Cerebellar nuclear complex (tissue), 1 donor: ENCODE measurements around the gene FLOT2.
"Not testable (repeated sequence)": the region's sequence is repeated elsewhere in the genome, so short reads cannot be mapped to it uniquely, and the experiment has no call there.

Experiments used
- DNase-seq, 2 experiments: peaks; one replicate each; lab custom pipeline; 2025; lab: John Stamatoyannopoulos, UW

Gene FLOT2

DNA sequence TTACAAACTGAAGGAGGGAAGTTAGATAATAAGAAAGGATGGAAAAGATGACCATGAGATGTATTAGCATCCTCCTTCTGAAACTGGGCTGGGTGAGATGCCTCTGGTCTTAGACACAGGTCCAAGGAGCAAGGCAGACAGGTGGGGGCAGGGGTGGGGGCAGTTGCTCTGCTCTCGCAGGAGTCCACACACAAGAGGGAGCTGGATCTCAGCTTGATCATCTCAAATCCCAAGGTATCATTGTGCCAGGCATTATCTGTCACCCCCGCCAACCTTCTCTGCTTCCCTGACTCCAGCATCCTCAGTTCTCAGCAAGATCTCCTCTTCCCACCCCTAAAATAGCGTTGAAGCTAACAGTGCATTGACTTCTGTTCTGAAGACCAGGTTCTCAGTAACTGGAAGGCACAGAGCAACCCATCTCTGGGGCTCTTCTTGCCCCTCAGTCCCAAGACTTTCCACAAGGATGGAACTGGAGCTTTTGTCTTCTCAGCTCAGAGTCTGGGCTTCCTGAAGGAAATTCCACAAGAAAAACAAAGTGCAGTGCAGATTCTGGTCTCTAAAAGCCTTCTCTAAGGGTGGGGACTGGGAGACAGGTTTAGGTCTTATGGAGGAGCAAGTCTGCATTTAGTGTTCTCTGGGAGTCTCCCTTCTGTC lies 1.6 kb downstream of the FLOT2 start:
- DNase-seq = no peak

DNA sequence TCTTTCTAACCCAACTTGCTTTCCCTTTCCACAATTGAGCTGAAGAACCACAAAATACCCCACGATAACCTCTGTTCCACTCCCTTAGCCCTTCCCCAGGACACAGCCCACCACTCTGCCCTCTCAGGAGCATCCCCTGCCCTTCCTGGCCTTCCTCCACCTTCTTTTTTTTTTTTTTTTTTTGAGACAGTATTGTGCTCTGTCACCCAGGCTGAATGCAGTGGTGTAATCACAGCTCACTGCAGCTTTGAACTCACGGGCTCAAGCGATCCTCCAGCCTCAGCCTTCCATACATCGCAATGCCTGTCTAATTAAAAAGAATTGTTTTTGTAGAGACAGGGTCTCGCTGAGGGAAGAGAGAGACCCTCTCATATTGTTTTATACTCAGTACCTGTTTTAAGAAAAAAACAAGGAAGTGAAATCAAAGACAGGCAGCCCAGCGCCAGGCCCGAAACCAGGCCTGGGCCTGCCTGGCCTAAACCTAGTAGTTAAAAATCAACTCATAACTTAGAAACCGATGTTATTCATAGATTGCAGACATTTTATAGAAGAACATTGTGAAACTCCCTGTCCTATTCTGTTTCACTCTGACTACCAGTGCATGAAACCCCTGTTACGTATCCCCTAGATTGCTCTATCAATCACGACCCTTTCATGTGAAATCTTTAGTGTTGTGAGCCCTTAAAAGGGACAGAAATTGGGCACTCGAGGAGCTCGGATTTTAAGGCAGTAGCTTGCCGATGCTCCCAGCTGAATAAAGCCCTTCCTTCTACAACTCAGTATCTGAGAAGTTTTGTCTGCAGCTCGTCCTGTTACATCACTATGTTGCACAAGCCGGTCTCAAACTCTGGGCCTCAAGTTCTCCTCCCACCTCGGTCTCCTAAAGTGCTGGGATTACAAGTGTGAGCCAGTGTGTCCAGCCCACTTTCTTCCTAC lies 4.0 kb downstream of the FLOT2 start:
- DNase-seq = not testable (repeated sequence)

DNA sequence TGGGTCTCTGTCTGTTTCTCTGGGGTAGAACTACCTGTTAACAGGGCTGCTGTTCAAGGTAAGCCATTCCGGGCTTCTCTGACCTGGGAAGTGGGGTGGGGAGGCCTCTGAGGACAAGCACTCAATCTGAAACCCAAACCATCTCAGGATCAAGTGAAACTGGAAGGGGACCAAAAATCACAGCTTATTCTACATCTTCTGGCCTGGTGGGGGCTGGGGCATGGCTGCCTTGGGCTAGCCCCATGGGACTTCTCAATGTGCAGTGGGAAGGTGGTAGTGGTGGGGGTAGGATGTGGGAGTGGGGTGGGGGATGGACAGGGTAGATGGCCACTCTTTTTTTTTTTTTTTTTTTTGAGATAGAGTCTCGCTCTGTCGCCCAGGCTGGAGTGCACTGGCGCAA lies 5.5 kb downstream of the FLOT2 start:
- no peak for DNase-seq

DNA sequence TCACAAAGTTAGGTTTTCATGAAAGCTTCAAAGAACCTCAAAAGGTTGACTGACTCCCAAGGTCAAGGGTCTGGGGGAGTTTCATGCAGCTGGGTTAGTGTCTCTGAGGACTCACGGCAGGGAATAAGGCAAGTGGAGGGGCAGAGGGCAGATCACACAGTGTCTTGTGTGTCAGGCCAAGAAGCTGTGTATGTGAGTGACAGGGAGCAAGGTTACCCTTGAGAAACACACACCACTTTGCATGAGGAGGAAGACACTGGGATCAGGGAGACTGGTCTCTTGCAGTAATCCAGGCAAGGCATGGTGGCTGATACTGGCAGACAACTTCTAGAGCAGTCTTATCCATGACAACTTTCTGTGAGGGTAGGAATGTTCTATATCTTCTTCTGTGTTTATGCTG lies 6.3 kb downstream of the FLOT2 start:
- DNase-seq = no peak

DNA sequence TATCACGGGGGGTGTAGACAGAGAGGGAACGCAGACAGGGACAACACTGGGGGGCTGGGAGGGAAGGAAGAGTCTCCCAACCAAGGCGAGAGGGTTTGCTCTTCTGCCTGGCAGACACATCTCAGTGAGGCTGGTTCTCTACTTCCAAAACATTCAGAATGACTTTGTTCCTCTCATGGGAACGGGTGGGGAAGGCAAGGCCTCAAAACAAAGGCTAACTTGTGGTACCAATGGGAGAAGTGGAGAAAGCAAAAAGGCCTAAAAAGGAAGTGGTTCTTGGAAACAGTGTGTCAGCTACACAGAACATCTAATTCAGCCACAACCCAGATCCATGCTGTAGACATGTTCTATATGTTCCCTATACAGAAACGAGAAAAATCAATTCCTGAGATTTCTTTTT lies 7.5 kb downstream of the FLOT2 start:
- no peak for DNase-seq

DNA sequence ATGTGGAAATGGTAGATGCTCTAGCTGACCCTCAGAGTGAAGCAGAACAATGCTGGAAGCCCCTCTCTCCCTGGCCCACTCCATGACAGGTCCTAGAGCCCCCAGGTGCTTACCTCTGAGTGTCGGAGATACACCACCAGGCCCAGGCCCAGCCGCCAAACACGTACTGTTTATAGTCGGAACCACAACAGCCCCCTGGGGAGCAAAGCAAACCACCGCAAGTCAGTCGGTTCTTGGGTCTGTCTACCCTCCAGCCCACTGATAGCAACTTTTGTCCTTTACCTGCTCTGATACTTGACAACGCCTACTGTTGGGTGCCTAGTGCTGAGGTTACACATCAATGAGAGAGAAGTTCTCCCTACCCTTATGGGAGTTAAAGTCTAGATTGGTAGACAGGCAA lies 8.7 kb downstream of the FLOT2 start:
- no peak for DNase-seq

DNA sequence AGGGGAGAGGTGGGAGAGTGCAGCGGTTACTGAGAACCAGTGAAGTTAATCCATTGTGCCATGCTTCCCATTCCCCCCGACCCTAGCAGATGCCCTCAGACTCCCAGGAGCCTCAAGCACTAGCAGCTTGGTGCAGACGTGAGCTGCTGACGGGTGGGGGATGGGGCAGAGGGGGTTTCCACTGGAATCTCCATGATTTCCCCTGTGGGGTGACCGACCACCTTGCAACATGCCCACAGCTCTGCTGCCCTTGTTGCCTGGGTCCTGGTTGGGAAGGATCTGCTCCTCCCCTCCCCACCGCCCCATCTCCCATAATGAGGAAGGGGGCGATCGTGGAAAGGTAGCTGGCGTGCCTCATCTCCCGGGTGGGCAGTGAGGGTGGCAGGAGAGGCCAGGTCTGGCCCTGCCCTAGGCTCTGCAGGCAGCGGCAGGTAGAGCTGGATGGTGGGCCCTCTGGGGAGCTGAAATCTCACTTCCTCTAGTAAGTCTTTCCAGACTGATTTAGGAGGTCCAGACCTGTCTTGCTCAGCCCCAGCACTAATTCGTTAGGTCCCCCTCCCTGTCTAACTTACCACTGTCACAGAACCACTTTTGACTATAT lies 9.6 kb downstream of the FLOT2 start:
- no peak for DNase-seq

DNA sequence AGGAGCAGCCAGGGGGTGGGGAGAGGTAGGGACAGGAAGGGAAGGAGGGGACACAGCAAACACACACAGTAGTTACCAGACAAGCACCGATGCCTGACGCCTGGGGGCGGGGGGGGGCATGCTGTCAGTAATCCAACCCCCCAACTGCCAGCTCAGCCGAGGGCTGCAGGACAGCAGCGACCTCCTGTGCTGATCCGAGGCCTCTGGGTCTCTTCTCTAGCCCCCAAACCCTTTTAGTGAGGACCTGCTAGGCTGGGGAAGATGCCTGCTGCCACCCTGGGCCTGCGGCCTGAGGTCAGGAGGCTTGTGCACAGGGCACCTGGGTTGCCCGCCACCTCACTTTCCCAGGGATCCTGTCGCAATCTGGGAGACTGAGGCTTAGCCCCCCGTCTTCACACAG lies 11.6 kb downstream of the FLOT2 start:
- DNase-seq = no peak

DNA sequence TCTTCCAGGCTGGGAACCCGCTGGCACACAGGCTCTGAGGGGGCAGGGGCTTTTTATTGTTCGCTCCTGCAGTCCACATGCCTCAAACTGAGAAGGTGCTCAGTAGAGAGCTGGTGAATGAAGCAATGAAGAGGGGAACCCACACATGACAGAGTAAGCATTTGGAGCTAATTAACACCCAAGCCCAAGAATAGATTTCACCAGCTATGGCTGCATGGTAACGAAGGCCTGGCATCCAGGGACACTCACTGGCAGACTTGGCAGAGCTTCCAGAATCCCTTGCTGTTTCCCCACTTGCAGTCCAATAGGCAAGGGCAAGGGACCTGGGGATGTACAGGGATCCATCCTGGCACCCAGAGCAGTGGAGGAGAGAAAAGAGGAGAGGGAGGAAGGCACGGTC lies 12.2 kb downstream of the FLOT2 start:
- no peak for DNase-seq

DNA sequence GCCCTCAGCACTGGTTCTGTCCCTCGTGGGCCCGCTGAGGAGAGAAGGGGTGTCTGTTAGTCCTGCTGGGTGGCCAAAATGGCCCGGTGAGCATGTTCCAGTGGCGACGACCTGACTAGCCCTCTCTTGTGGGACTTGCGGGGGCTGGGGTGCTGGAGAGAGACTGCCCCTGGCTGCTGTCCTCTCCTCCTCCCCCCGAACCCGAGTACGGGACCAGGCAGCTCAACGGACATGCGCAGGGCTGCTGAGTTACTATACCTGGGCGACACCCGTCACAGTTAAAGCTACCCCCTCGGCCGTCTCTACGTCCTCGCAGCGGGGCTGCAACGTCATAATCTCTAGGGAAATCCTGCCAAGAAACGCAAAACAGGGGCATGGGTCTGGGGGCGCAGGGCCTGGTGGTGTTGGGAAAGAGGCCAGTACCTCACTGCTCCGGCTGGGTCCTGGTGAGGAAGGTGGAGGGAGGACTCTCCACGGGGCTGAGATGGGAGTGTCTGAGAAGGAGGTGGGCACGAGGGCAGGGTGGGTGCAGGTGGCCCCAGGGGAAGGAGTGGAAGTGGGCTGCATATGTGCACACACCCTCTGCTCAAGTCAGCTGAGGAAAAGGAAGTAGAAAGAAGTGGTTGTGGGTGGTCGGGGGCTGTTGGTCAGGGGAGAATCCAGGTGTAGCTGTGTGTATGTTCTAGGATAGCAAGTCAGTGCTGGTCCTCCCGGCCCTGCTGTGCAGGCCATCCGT lies 13.4 kb downstream of the FLOT2 start:
- no peak for DNase-seq

DNA sequence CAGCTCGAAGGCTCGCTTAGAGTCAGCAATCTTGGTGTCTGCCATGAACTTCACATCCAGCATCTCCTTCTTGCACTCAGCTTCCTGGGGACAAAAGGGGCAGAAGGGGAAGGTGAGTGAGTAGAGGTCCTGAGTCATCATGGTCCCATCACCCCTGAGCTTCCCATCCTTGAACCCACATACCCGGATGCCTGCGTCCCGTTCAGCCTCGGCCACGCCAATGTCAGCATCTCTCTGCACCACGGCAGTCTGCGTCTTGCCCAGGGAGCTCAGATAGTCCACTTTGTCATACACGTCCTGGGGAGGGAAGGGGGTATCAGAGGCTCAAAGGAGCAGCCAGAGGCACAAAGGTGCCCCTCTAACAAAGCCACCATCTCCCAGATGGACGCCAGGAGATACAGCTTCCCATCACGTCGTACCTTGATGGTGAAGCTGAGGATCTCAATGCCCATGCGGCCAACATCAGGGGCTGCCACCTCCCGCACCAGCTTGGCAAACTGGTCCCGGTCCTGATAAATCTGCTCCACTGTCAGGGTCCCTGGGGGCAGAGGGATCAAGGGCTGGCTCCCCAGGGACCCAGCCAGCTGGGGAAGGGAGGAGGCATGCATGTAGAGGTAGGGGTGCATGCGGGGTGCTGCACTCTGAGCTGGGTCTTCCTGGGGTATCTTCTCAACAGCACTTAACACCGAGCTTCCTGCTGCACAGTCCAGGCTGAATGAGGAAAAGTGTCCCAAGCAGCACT lies 15.2 kb downstream of the FLOT2 start:
- DNase-seq = no peak

DNA sequence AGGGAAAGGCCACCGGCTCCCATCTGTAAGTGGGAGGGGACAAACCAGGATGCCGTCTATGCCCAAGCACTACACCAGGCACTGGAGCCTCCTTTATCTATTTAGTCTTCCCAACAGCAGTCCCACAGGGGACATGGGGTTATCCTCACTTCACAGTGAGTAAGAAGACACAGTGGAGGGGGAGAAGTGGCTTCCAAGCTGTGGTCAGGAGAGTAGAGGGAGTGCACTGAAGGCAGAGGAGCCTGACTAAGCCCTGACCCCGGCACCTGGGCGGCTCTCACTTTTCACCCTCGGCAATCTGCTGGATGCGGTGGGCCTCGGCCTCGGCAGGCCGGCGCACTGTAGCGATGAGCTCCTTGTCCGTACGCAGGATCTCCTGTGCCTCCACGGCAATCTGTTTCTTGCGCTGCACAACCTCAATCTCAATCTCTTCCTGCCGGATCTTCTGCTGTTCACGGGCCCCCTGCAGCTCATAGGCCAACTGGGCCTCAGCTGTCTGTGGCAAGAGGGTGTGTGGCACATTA lies 15.9 kb downstream of the FLOT2 start:
- no peak for DNase-seq

DNA sequence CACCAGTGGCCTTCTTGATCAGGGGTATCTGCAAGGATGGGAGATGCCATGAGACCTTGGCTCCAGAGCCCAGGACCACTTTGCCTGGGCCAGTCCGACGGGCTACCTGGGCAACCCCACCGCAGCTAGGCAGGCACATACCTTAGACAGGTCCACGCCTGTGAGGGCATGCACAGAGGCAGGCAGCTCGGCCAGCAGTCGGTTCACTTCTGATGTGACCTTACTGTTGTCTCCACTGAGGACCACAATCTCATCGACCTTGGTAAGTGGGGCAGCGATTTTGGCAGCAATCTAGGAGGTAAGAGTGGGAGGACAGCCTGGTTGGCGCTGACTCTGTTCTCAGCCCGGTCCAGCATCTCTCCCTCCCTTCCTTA lies 17.0 kb downstream of the FLOT2 start:
- DNase-seq = no peak

DNA sequence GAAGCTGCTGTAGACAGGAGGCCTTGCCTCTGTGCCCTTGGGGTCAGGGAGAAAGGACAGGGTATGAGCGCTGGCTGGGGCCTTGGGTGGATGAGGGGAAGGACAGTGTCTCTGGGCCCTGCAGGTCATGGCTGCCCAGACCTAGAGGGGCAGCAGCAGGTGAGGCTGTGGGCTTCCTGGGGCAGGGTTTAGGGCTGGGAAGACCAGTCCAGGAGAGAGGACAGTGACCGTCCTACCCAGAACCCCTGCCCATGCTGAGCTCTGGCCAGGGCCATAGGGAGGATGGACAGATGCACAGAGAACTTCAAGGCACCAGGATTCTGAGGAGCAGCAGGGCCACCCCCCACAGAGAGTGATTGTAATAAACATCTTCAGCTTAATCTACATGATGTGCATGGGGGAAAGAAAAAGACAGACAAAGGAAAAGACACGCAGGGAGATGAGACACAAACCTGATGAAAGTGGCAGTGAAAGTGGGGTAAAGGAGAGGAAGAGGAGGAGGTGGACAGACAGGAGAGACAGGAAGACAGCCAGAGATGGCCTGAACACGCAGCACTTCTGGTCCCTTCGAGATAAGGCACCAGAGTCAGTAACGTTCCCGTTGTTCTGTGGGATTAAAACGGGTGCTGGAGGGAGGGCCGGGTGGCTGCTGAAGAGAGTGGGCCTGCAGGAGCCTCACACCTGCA lies 17.5 kb downstream of the FLOT2 start:
- DNase-seq = no peak

DNA sequence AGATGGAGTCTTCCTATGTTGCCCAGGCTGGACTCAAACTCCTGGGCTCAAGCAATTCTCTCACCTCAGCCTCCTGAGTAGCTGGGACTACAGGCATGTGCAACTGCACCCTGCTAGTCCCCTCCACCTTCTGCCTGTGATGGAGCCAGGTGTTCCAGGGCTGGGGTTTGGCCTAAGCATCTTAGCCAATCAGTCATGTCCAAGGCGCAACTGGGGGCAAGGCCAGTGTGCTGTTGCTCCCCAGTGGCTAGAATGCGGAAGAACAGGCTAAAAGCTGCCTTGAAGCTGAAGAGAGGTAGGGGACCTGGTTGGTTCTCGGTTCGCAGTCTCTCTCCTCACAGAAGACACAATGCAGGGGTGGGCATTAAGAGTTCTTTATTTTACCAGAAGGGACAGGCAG lies 18.6 kb downstream of the FLOT2 start:
- DNase-seq = no peak

DNA sequence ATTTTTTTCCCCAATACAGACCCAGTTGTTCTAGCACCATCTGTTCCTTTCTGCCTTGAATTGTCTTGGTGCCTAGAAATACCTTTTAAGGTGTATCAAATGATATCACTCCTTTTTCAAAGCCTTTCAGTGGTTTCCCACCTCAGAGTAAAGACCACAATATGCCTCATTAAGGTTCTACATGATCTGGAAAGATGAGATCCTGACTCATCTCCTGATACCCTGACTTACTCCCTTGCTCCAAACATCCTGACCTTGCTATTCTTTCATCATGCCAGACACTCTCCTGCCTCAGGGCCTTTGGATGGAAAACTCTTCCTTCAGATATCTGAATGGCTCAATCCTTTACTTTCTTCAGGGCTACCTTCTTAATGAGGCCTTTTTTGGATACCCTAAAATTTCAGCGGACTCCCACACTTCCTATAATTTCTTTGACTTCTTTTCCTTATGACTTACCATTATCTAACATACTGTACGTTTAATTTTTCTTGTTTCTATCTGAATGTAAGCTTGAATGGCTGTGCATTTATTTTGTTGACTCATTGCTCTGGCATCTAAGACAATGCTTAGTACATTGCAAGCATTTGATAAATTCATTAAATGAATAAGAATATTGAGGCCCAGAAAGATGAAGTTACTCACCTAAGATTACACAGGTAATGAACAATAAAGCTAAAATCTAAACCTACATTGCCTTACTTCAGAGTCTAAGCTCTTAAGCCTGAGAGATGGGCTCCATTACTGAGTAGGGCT lies 19.2 kb downstream of the FLOT2 start:
- DNase-seq = no peak

DNA sequence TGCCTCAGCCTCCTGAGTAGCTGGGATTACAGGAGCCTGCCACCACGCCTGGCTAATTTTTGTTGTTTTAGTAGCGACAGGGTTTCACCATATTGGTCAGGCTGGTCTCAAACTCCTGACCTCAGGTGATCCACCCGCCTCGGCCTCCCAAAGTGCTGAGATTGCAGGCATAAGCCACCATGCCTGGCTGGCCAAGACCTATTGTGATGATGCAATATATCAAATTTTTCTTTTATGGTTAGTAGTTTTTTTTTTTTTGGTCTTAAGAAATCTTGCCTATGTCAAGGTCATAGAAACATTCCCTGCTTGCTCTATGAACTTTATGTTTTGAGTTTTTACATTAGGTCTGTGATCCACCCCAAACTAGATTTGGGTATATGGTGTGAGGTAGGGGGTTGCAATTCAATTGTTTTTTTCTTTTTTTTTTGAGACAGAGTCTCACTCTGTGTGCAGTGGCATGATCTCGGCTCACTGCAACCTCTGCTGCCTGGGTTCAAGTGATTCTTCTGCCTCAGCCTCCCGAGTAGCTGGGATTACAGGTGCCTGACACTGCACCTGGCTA lies 20.3 kb downstream of the FLOT2 start:
- DNase-seq = not testable (repeated sequence)

DNA sequence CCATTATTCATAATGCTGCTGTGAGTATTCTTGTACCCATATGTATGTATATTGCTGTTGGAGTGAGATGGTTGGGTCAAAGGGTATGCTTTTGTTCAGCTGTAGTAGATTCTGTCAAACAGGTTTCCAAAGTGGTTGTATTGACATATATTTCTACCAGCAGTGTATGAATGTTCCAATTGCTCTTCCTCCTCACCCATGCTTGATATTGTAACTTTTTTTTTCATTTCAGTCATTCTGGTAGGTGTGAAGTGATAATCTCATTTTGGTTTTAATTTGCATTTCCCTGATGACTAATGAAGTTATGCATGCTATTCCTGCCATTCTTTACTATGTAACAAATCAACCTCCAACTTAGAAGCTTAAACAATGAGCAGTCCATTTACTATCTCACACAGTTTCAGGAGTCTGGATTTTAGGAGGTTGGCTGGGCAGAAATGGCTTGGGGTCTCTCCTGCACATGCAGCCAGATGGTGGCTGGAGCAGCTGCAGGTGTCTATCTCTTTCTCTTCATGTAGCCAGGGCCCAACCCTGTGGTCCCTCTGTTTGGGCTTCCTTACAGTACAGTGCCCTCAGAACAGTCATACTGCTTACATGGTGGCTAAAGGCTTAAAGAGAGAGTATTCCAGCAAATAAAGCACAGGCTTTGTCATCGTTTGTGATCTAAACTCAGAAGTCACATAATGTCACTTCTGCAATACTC lies 21.5 kb downstream of the FLOT2 start:
- no peak for DNase-seq

DNA sequence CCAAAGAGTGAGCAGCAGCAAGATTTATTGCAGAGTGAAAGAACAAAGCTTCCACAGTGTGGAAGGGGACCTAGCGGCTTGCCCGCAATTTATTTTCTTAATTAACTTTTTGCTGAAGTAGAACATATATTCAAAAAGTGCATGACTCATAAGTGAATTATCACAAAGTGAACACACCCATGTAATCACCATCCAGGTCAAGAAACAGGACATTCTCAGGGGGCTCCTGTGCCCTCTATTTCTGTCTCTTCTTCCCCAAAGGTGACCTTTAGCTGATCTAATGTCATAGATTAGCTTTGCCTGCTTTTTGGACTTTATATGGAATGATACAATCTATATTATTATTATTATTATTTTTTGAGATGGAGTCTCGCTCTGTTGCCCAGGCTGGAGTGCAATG lies 22.8 kb downstream of the FLOT2 start:
- DNase-seq = no peak
